ENCODE results near the gene EFTUD2.

Gene EFTUD2

GRCh38 chr17:44889003-44889402 is 10.2 kb downstream of the EFTUD2 start:
- DNase-seq (ENCODE audit: extremely low read depth, low read depth), result no peak
- no peak for TF ChIP-seq CTCF (IDR thresholded peaks at IDR 0.05; ENCODE audit: low read depth, low read length)

GRCh38 chr17:44887971-44888954 is 11.0 kb downstream of the EFTUD2 start:
- no peak for DNase-seq (ENCODE audit: extremely low read depth, low read depth)
- TF ChIP-seq CTCF (IDR thresholded peaks at IDR 0.05; ENCODE audit: low read depth, low read length), result no peak

- TF ChIP-seq CTCF (IDR thresholded peaks at IDR 0.05; ENCODE audit: low read depth, low read length), result no peak
- DNase-seq (ENCODE audit: extremely low read depth, low read depth), result no peak
These were observed 12.2 kb downstream of the EFTUD2 start for GRCh38 chr17:44887016-44887415.

GRCh38 chr17:44884941-44885340 is 14.3 kb downstream of the EFTUD2 start:
- TF ChIP-seq CTCF (IDR thresholded peaks at IDR 0.05; ENCODE audit: low read depth, low read length), result no peak
- no peak for DNase-seq (ENCODE audit: extremely low read depth, low read depth)

GRCh38 chr17:44881145-44881544 is 18.1 kb downstream of the EFTUD2 start:
- no peak for TF ChIP-seq CTCF (IDR thresholded peaks at IDR 0.05; ENCODE audit: low read depth, low read length)
- DNase-seq (ENCODE audit: extremely low read depth, low read depth), result no peak

- DNase-seq (ENCODE audit: extremely low read depth, low read depth), result no peak
- no peak for TF ChIP-seq CTCF (IDR thresholded peaks at IDR 0.05; ENCODE audit: low read depth, low read length)
These were observed 19.2 kb downstream of the EFTUD2 start for GRCh38 chr17:44880062-44880461.

- no peak for TF ChIP-seq CTCF (IDR thresholded peaks at IDR 0.05; ENCODE audit: low read depth, low read length)
- no peak for DNase-seq (ENCODE audit: extremely low read depth, low read depth)
These were observed 19.9 kb downstream of the EFTUD2 start for GRCh38 chr17:44879376-44879775.
